H1 (cell line): ENCODE data around the gene DNAH12. TPM values are rescaled to one million over a fixed set of nuclear protein-coding genes. Genes with fewer than 3 reads are reported as not detected.

Experiments used
- CTCF ChIA-PET: fragments of 300-600 bp; sonication (Branson Sonifier 250); formaldehyde crosslinking; loops from one replicate; lab custom pipeline; 2021; ENCODE audit not compliant: partially characterized antibody; lab: Charles Lee
- POLR2A ChIA-PET: fragments of 300-600 bp; sonication (Branson Sonifier 250); formaldehyde crosslinking; loops from one replicate; lab custom pipeline; 2021; ENCODE audit warnings: inconsistent platforms; ENCODE audit not compliant: partially characterized antibody; lab: Charles Lee
- DNase-seq, 2 experiments: peaks; one replicate each; pipeline versions ENCODE4 v3.0.0 to v3.0.0-alpha.2; 2010 to 2022; ENCODE audit warnings: low spot score in 2 of 2, low read depth in 1 of 2, mixed read lengths in 1 of 2
- FAIRE-seq: peaks from 2 replicates; lab custom pipeline; 2011; peaks lifted over from hg19 to GRCh38; lab: Jason Lieb, UNC
- H2AFZ ChIP-seq: 2 replicates; pipeline ENCODE4 v1.8.1; 2012; ENCODE audit warnings: low read length, inconsistent platforms
- H2AK5ac ChIP-seq: 2 replicates; pipeline ENCODE4 v1.6.1; 2013; ENCODE audit warnings: low read depth, low read length
- H2BK120ac ChIP-seq: replicated peaks from 2 replicates; pipeline ENCODE3; 2013; ENCODE audit warnings: low read depth, low read length, inconsistent platforms
- H2BK12ac ChIP-seq: 2 replicates; pipeline ENCODE4 v1.6.1; 2013; ENCODE audit warnings: low read depth, low read length
- H2BK15ac ChIP-seq: 2 replicates; pipeline ENCODE4 v1.6.1; 2013; ENCODE audit warnings: low read length
- H2BK20ac ChIP-seq: 2 replicates; pipeline ENCODE4 v1.6.1; 2013; ENCODE audit warnings: low read length
- H2BK5ac ChIP-seq: 2 replicates; pipeline ENCODE4 v1.6.1; 2013; ENCODE audit warnings: low read depth, low read length
- H3K14ac ChIP-seq: 2 replicates; pipeline ENCODE4 v1.6.1; 2013; ENCODE audit warnings: inconsistent platforms; ENCODE audit not compliant: insufficient read length
- H3K18ac ChIP-seq: 2 replicates; pipeline ENCODE4 v1.6.1; 2013; ENCODE audit warnings: low read length; ENCODE audit errors: extremely low read depth
- H3K23ac ChIP-seq: 2 replicates; pipeline ENCODE4 v1.6.1; 2013; ENCODE audit warnings: inconsistent platforms; ENCODE audit not compliant: insufficient read length
- H3K23me2 ChIP-seq: 2 replicates; pipeline ENCODE4 v1.6.1; 2013; ENCODE audit warnings: low read depth, low read length
- H3K27ac ChIP-seq: 2 replicates; pipeline ENCODE4 v1.6.1; 2011; ENCODE audit warnings: low read depth, low read length, inconsistent platforms
- H3K27me3 ChIP-seq, 4 experiments: replicated peaks in 1 of 4; 1 replicate in 1 of 4; 2 replicates in 3 of 4; pipeline versions ENCODE4 v1.6.1 to v1.8.1; 2011 to 2013; ENCODE audit warnings: low read length in 3 of 4, mild to moderate bottlenecking in 3 of 4, inconsistent platforms in 2 of 4, mixed read lengths in 2 of 4, moderate library complexity in 1 of 4; ENCODE audit not compliant: control insufficient read depth in 3 of 4, insufficient read depth in 3 of 4; ENCODE audit errors: extremely low read depth in 1 of 4
- H3K36me3 ChIP-seq, 4 experiments: 2 replicates each; pipeline versions ENCODE4 v1.6.1 to v1.8.1; 2011 to 2013; ENCODE audit warnings: mild to moderate bottlenecking in 4 of 4, low read length in 3 of 4, moderate library complexity in 2 of 4, control low read depth in 1 of 4, inconsistent platforms in 1 of 4; ENCODE audit not compliant: insufficient read depth in 4 of 4, control insufficient read depth in 2 of 4
- H3K4ac ChIP-seq: replicated peaks from 2 replicates; pipeline ENCODE3; 2013; ENCODE audit warnings: low read length, low read depth, mixed read lengths, inconsistent platforms; ENCODE audit not compliant: insufficient read length
- H3K4me1 ChIP-seq, 4 experiments: replicated peaks in 1 of 4; 1 replicate in 1 of 4; 2 replicates in 3 of 4; pipeline versions ENCODE4 v1.6.1 to v1.8.1; 2011 to 2013; ENCODE audit warnings: low read length in 3 of 4, inconsistent platforms in 2 of 4, mixed read lengths in 1 of 4; ENCODE audit not compliant: insufficient read depth in 4 of 4, control insufficient read depth in 3 of 4
- H3K4me2 ChIP-seq, 2 experiments: 2 replicates each; pipeline versions ENCODE4 v1.6.1 to v1.8.1; 2011 to 2013; ENCODE audit warnings: low read depth in 2 of 2, low read length in 2 of 2, control low read depth in 1 of 2, inconsistent platforms in 1 of 2, mild to moderate bottlenecking in 1 of 2; ENCODE audit not compliant: insufficient read depth in 1 of 2
- H3K4me3 ChIP-seq, 4 experiments: fragments of 200-600, 300-600 bp in 1 of 4; sonication (generic), shearing (Covaris generic), sonication (Bioruptor Twin) in 1 of 4; 2 replicates each; pipeline versions ENCODE4 v1.5.1 to v1.8.1; 2011 to 2016; ENCODE audit warnings: low read length in 4 of 4, low read depth in 3 of 4, control low read depth in 2 of 4, inconsistent platforms in 2 of 4, mild to moderate bottlenecking in 2 of 4, mixed read lengths in 1 of 4, moderate library complexity in 1 of 4; ENCODE audit not compliant: insufficient read depth in 2 of 4; ENCODE audit errors: extremely low read depth in 1 of 4
- H3K56ac ChIP-seq: replicated peaks from 2 replicates; pipeline ENCODE3; 2013; ENCODE audit warnings: low read depth, mild to moderate bottlenecking, mixed read lengths, low read length, inconsistent platforms; ENCODE audit not compliant: insufficient read length
- H3K79me1 ChIP-seq: 2 replicates; pipeline ENCODE4 v1.6.1; 2013; ENCODE audit warnings: low read depth, low read length, control low read depth
- H3K79me2 ChIP-seq, 2 experiments: 2 replicates each; pipeline versions ENCODE4 v1.6.1 to v1.8.1; 2012 to 2013; ENCODE audit warnings: low read length in 2 of 2, mild to moderate bottlenecking in 2 of 2, inconsistent platforms in 1 of 2; ENCODE audit not compliant: insufficient read depth in 2 of 2, control insufficient read depth in 1 of 2
- H3K9ac ChIP-seq, 4 experiments: replicated peaks in 1 of 4; 1 replicate in 1 of 4; 2 replicates in 3 of 4; pipeline versions ENCODE4 v1.6.1 to v1.8.1; 2011 to 2013; ENCODE audit warnings: low read depth in 3 of 4, low read length in 3 of 4, control low read depth in 2 of 4, mild to moderate bottlenecking in 2 of 4, moderate library complexity in 2 of 4, inconsistent platforms in 1 of 4; ENCODE audit errors: extremely low read depth in 1 of 4
- H3K9me3 ChIP-seq, 2 experiments: 2 replicates each; pipeline versions ENCODE4 v1.6.1 to v1.8.1; 2012 to 2013; ENCODE audit warnings: mild to moderate bottlenecking in 2 of 2, moderate library complexity in 2 of 2, control low read depth in 1 of 2, inconsistent platforms in 1 of 2, low read depth in 1 of 2, low read length in 1 of 2, mixed read lengths in 1 of 2; ENCODE audit not compliant: insufficient read depth in 2 of 2
- H4K20me1 ChIP-seq, 2 experiments: replicated peaks in 1 of 2; 2 replicates each; pipeline versions ENCODE3 to v1.8.1; 2011 to 2013; ENCODE audit warnings: inconsistent platforms in 2 of 2, low read length in 2 of 2, mild to moderate bottlenecking in 1 of 2; ENCODE audit not compliant: insufficient read depth in 2 of 2, control insufficient read depth in 1 of 2
- H4K5ac ChIP-seq: 2 replicates; pipeline ENCODE4 v1.6.1; 2013; ENCODE audit warnings: low read length, low read depth, mixed read lengths, inconsistent platforms; ENCODE audit not compliant: insufficient read length
- H4K8ac ChIP-seq: 2 replicates; pipeline ENCODE4 v1.8.0; 2013; ENCODE audit warnings: mild to moderate bottlenecking, moderate library complexity, low read length, inconsistent platforms; ENCODE audit not compliant: insufficient read depth; ENCODE audit errors: extremely low read depth
- H4K91ac ChIP-seq: replicated peaks from 2 replicates; pipeline ENCODE3; 2013; ENCODE audit warnings: low read length, mixed read lengths, inconsistent platforms; ENCODE audit not compliant: insufficient read length
- RBBP5 ChIP-seq: IDR thresholded peaks from 2 replicates; pipeline ENCODE4 v1.7.1; 2012; ENCODE audit warnings: low read depth, mild to moderate bottlenecking, inconsistent platforms, low read length, moderate library complexity, borderline replicate concordance
- WGBS, 2 experiments: shearing (Covaris generic) in 1 of 2; methylation state at CpG; one replicate each; pipeline versions ENCODE4 v1.1.6 to v1.1.7; 2013 to 2015; ENCODE audit warnings: low lambda C conversion rate in 2 of 2, mixed read lengths in 2 of 2, inconsistent platforms in 1 of 2, low coverage in 1 of 2, missing lambda C conversion rate in 1 of 2; ENCODE audit not compliant: insufficient replicate concordance in 2 of 2, insufficient coverage in 1 of 2, insufficient read length in 1 of 2; ENCODE audit errors: extremely low coverage in 1 of 2, missing lambda C conversion rate in 1 of 2; 5-methylcytosine and 5-hydroxymethylcytosine counted together
- polyA plus RNA-seq, 7 experiments: library from polyadenylated mRNA; depleted of rRNA in 3 of 7; stranded (reverse) in 5 of 7; unstranded in 2 of 7; fragments of >200 nt in 5 of 7; fragments of 200-250 nt in 2 of 7; gene quantifications; 1 replicate in 5 of 7; 2 replicates in 1 of 7; 4 replicates in 1 of 7; pipeline versions ENCODE4 v1.2.1 to v1.2.3, GENCODE V29; 2011 to 2013; ENCODE audit warnings: missing spikeins in 2 of 7, mixed read lengths in 2 of 7
- total RNA-seq: library from RNA; stranded (reverse); fragmentation: NEBNext Ultra II Directional; extraction: Animal tissue kit (Norgen Biotek cat#: 25700); gene quantifications from 2 replicates; pipeline ENCODE4 v1.2.1, GENCODE V29; 2021

The DNAH12 gene
- total and polyA plus RNA-seq, 2 of the 8 experiments (the other 6 are each of a cell fraction or from before 2014, with no cell fraction given): not detected

- Histone ChIP-seq H3K27ac (no peak overlapping the region), H3K4me1 (no peaks in the 10 kb centered on the region), H2AFZ (no peak overlapping the region), H2BK15ac (no peak overlapping the region), H3K4me2 (no peak overlapping the region), H3K4ac (no peak overlapping the region), H4K20me1 (peaks cover 0 to 2% of the 10 kb centered on the region in 2 experiments), H3K56ac (no peak overlapping the region), H3K79me2 (no peaks in the 10 kb centered on the region), H3K18ac (no peak overlapping the region), H3K23ac (no peak overlapping the region), H4K91ac (no peak overlapping the region), H3K79me1 (no peaks in the 10 kb centered on the region), H2BK5ac (no peak overlapping the region), H3K9ac (no peak overlapping the region), H3K27me3 (no peaks in the 10 kb centered on the region), H2AK5ac (no peak overlapping the region), H3K23me2 (no peaks in the 10 kb centered on the region), H3K4me3 (no peak overlapping the region), H2BK20ac (no peak overlapping the region), H3K9me3 (no peaks in the 10 kb centered on the region), H4K8ac (no peak overlapping the region), H3K36me3 (peaks cover 2 to 24% (median 14%) of the 10 kb centered on the region in 4 experiments; a peak in 5 of 8 replicates), H3K14ac (no peak overlapping the region), H4K5ac (no peak overlapping the region), H2BK12ac (no peak overlapping the region), H2BK120ac (no peak overlapping the region)
- WGBS, 2 experiments: 94% methylated on average over 3 of the region's 3 CpGs; no CpG with 5 or more reads in 1 of the 2 experiments
- no peak for TF ChIP-seq RBBP5
- FAIRE-seq: no peak
- POLR2A ChIA-PET: no interaction called here
- no peak for DNase-seq
- CTCF ChIA-PET: no interaction called here
Observed at GRCh38 chr3:57256844-57257243, 287.3 kb downstream of the DNAH12 start.
